Stimulated activated naive B cell treated with anti-CD40 and anti-IgM and Interleukin-4, amounts not matched to agents 10 μg/mL and 1 μg/mL and 100 μg/mL, for 72 hours (primary cell): ENCODE data around the gene RALGPS1.

Source experiments
- ATAC-seq, 2 donors: fragments of 150-1000 bp; cut with Tn5 transposase; replicated peaks; 2 replicates each; pipeline ENCODE4 v1.10.0; 2021; ENCODE audit warnings: moderate library complexity in 1 of 2
- DNase-seq: peaks from one replicate; pipeline ENCODE4 v3.0.0; 2021
- H3K27ac Mint-ChIP-seq: one replicate; pipeline ENCODE4 v1.8.0; 2022; ENCODE audit warnings: mild to moderate bottlenecking, mixed read lengths
- H3K27me3 Mint-ChIP-seq, 2 donors: one replicate each; pipeline ENCODE4 v1.8.0; 2022; ENCODE audit warnings: mixed read lengths in 2 of 2
- H3K36me3 Mint-ChIP-seq, 2 donors: one replicate each; pipeline ENCODE4 v1.8.0; 2022; ENCODE audit warnings: mixed read lengths in 2 of 2, mild to moderate bottlenecking in 1 of 2
- H3K4me1 Mint-ChIP-seq, 2 donors: one replicate each; pipeline ENCODE4 v1.8.0; 2022; ENCODE audit warnings: mixed read lengths in 2 of 2, mild to moderate bottlenecking in 1 of 2
- H3K4me3 Mint-ChIP-seq, 2 donors: one replicate each; pipeline ENCODE4 v1.8.0; 2022; ENCODE audit warnings: mild to moderate bottlenecking in 2 of 2, mixed read lengths in 2 of 2, moderate library complexity in 1 of 2
- H3K9me3 Mint-ChIP-seq, 2 donors: one replicate each; pipeline ENCODE4 v1.8.0; 2022; ENCODE audit warnings: mixed read lengths in 2 of 2, mild to moderate bottlenecking in 1 of 2

The RALGPS1 gene

DNA sequence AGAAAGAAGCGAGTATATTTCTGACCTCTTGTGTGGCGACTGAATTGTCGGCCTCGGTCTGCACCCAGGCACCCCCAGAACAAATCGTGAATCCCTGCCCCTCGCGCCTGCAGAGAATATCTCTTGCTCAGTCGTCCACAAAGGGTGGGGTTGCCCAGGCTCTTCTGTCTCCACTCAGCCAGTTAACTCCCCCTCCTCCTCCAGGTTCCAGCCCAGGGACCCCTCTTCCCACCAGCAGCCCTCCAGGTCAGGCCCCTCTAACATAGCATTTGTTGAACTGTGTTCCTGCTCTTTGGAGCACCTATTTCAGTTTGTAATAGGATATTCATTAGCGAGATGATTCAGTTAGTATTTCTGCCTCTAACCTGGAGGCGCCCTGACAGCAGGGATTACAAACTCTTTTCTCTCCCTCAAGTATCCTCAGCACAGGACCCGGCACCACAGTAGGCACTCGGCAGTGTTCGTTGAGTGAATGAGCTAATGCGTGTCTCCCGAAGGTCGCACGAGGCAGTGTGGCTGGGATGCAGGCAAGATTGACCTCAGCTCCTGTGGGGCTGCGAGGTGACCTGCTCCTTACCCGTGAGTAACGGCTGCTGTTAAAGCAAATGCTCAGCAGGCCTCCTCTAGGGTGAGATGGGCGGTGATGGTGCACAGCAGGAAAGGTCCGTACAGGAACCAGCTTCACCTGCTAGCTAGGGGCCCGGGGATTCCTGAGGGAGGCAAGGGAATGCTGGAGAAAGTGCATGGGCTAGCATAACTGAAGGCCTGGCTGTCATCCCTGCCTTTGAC is 28.4 kb upstream of the RALGPS1 start:
- DNase-seq (no peak), ATAC-seq (no peak)
- Mint-ChIP-seq H3K9me3 (no peaks in the 10 kb centered on the region), H3K36me3 (peaks cover 9 to 11% of the 10 kb centered on the region in 2 donors), H3K4me1 (no peaks in the 10 kb centered on the region), H3K4me3 (no peak overlapping the region), H3K27me3 (no peaks in the 10 kb centered on the region), H3K27ac (no peak overlapping the region)

- no peaks in the 10 kb centered on the region for H3K9me3 Mint-ChIP-seq
Measured at GRCh38 chr9:126886897-126887296, 27.7 kb upstream of the RALGPS1 start.

GRCh38 chr9:126891676-126892075 is 22.9 kb upstream of the RALGPS1 start:
- H3K9me3 Mint-ChIP-seq, result no peaks in the 10 kb centered on the region
- no peak for DNase-seq
- no peak overlapping the region for H3K4me3 Mint-ChIP-seq
- H3K27ac Mint-ChIP-seq, result no peak overlapping the region
- peaks cover 0 to 2% of the 10 kb centered on the region in 2 donors for H3K36me3 Mint-ChIP-seq
- H3K27me3 Mint-ChIP-seq, result peaks cover 0 to 4% of the 10 kb centered on the region in 2 donors
- no peak for ATAC-seq
- peaks cover 0 to 5% of the 10 kb centered on the region in 2 donors for H3K4me1 Mint-ChIP-seq

More at GRCh38 chr9:126886897-126887296, 27.7 kb upstream of the RALGPS1 start:
- Mint-ChIP-seq H3K4me3 (no peak overlapping the region), H3K4me1 (no peaks in the 10 kb centered on the region), H3K27ac (no peak overlapping the region), H3K27me3 (no peaks in the 10 kb centered on the region), H3K36me3 (peaks cover 7 to 8% of the 10 kb centered on the region in 2 donors)
- ATAC-seq (no peak), DNase-seq (no peak)

DNA sequence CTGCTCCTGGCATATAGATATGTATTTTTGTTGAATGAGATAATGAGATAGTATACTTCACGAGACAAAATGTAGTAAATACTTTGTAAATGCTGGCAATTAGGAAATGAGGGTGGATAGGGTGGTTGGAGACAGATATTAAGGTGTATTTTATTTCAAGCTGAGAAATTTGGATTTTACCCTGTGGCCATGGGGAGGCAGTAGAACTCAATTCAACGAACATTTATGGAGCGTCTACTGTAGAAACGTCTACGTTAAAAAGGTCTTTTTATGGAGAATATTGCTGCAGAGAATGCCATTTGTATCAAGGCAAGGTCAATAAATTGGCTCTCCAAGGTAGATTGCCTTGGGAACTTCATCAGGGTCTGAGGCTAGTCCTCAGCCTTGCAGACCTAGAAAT is 21.5 kb upstream of the RALGPS1 start:
- ATAC-seq, result no peak
- Mint-ChIP-seq H3K4me1 (peaks cover 0 to 5% of the 10 kb centered on the region in 2 donors), H3K27me3 (peaks cover 5 to 7% of the 10 kb centered on the region in 2 donors), H3K4me3 (no peak overlapping the region), H3K36me3 (no peaks in the 10 kb centered on the region), H3K27ac (no peak overlapping the region), H3K9me3 (no peaks in the 10 kb centered on the region)
- DNase-seq, result no peak

GRCh38 chr9:126894052-126894603 is 20.5 kb upstream of the RALGPS1 start:
- Mint-ChIP-seq H3K4me1 (peaks cover 0 to 5% of the 10 kb centered on the region in 2 donors), H3K36me3 (no peaks in the 10 kb centered on the region), H3K27ac (no peak overlapping the region), H3K27me3 (peaks cover 5 to 7% of the 10 kb centered on the region in 2 donors), H3K9me3 (no peaks in the 10 kb centered on the region), H3K4me3 (no peak overlapping the region)
- no peak for DNase-seq
- no peak for ATAC-seq

GRCh38 chr9:126902210-126902609 is 12.4 kb upstream of the RALGPS1 start:
- H3K36me3 Mint-ChIP-seq, result no peaks in the 10 kb centered on the region
- H3K4me3 Mint-ChIP-seq, result no peak overlapping the region
- H3K27ac Mint-ChIP-seq, result no peak overlapping the region
- DNase-seq (no peak), ATAC-seq (no peak)
- H3K4me1 Mint-ChIP-seq, result no peaks in the 10 kb centered on the region
- peaks cover 0 to 6% of the 10 kb centered on the region in 2 donors for H3K9me3 Mint-ChIP-seq
- peaks cover 14 to 26% of the 10 kb centered on the region in 2 donors for H3K27me3 Mint-ChIP-seq

- ATAC-seq (no peak), DNase-seq (no peak)
- Mint-ChIP-seq H3K9me3 (peaks cover 0 to 6% of the 10 kb centered on the region in 2 donors), H3K27me3 (peaks cover 22 to 39% of the 10 kb centered on the region in 2 donors), H3K4me3 (no peak overlapping the region), H3K27ac (no peak overlapping the region), H3K4me1 (no peaks in the 10 kb centered on the region), H3K36me3 (no peaks in the 10 kb centered on the region)
Measured at GRCh38 chr9:126904586-126904985, 10.0 kb upstream of the RALGPS1 start.

- ATAC-seq, result no peak
- Mint-ChIP-seq H3K36me3 (no peaks in the 10 kb centered on the region), H3K4me3 (no peak overlapping the region), H3K27me3 (peaks cover 24 to 45% of the 10 kb centered on the region in 2 donors), H3K4me1 (no peaks in the 10 kb centered on the region), H3K9me3 (peaks cover 0 to 6% of the 10 kb centered on the region in 2 donors), H3K27ac (no peak overlapping the region)
- DNase-seq, result no peak
Measured at GRCh38 chr9:126906091-126906490, 8.5 kb upstream of the RALGPS1 start.

DNA sequence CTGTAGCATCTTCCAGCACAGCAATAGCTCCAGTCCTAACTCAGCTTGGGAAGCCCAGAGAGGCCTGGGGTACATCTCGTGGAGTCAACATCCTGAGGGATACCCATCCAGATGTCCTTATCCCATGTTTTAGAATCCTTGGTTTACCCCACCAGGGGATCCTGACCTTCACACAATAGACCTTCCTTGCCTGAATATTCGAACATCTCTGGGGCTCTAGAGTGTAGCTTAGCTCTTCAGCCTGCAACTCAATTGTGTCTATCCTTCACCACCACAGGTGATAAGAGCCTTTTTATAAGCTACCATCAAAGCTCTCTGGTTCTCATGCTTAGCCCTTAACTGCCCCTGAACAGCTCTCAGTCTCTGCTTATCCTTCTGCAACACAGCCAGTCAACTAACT is 7.5 kb upstream of the RALGPS1 start:
- Mint-ChIP-seq H3K27ac (no peak overlapping the region), H3K27me3 (peaks cover 29 to 52% of the 10 kb centered on the region in 2 donors), H3K9me3 (peaks cover 2 to 4% of the 10 kb centered on the region in 2 donors), H3K4me1 (no peaks in the 10 kb centered on the region), H3K4me3 (no peak overlapping the region), H3K36me3 (no peaks in the 10 kb centered on the region)
- DNase-seq (no peak), ATAC-seq (no peak)

- Mint-ChIP-seq H3K27ac (no peak overlapping the region), H3K27me3 (peaks cover 18 to 22% of the 10 kb centered on the region in 2 donors), H3K36me3 (no peaks in the 10 kb centered on the region), H3K4me1 (peaks cover 8 to 18% of the 10 kb centered on the region in 2 donors), H3K9me3 (peaks cover 4% of the 10 kb centered on the region in 2 donors), H3K4me3 (peak overlapping the region; percentile 68 to 73)
- peak; percentile 5 for DNase-seq
- ATAC-seq, result peak; percentile 7 to 8
Measured at GRCh38 chr9:126915281-126915816, 767 bp downstream of the RALGPS1 start.

- Mint-ChIP-seq H3K27me3 (peaks cover 17 to 20% of the 10 kb centered on the region in 2 donors), H3K27ac (no peak overlapping the region), H3K4me1 (peaks cover 8 to 18% of the 10 kb centered on the region in 2 donors), H3K4me3 (peak overlapping the region; percentile 68 to 73), H3K9me3 (peaks cover 4% of the 10 kb centered on the region in 2 donors), H3K36me3 (no peaks in the 10 kb centered on the region)
- ATAC-seq, result no peak
- no peak for DNase-seq
Measured at GRCh38 chr9:126915846-126916543, 1.4 kb downstream of the RALGPS1 start.

- ATAC-seq (no peak), DNase-seq (no peak)
- Mint-ChIP-seq H3K4me3 (no peak overlapping the region), H3K9me3 (peaks cover 0 to 4% of the 10 kb centered on the region in 2 donors), H3K27me3 (peaks cover 12 to 14% of the 10 kb centered on the region in 2 donors), H3K4me1 (peaks cover 8 to 18% of the 10 kb centered on the region in 2 donors), H3K27ac (no peak overlapping the region), H3K36me3 (no peaks in the 10 kb centered on the region)
Measured at GRCh38 chr9:126916909-126917308, 2.3 kb downstream of the RALGPS1 start.

DNA sequence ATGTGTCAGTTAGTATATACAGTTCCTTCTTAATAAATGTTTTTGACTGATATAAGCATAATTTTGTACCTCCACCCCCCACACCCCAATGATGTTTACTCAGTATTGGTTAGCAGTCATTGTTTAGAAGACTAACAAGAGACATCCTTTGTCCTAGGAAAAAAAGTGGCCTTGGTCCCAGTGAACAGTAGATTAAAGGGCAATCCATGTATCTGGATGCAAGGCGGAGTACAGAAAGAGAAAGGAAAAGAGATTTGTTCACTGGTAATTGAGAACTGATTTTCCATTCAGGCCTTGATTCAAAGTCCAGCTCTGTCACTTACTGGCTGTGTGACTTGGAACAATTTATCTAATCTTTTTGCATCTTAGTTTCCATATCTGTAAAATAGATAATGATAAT is 4.6 kb downstream of the RALGPS1 start:
- Mint-ChIP-seq H3K4me3 (no peak overlapping the region), H3K27ac (no peak overlapping the region), H3K9me3 (no peaks in the 10 kb centered on the region), H3K4me1 (peaks cover 10 to 15% of the 10 kb centered on the region in 2 donors), H3K27me3 (no peaks in the 10 kb centered on the region), H3K36me3 (no peaks in the 10 kb centered on the region)
- ATAC-seq (no peak), DNase-seq (no peak)

DNA sequence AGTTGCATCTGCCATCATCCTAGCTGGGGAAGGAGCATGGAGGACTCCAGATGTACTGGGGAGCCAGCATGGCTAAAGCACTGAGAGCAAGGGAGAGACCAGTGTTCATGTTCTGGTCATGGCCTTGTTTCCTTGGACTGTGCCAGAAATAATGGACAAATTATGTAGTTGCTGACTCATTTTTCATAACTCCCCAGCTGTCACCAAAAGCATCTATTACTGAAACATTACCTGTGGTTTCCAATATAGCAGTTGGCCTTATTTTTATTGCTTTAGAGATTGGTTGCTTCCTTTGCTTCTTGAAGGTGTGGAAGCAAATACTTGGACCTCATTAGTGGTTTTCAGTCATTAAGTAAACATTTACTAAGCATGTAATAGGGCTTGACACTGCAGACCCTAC is 11.3 kb downstream of the RALGPS1 start:
- no peaks in the 10 kb centered on the region for H3K36me3 Mint-ChIP-seq
- H3K27ac Mint-ChIP-seq, result no peak overlapping the region
- DNase-seq (no peak), ATAC-seq (no peak)
- H3K4me3 Mint-ChIP-seq, result no peak overlapping the region
- H3K4me1 Mint-ChIP-seq, result peaks cover 0 to 2% of the 10 kb centered on the region in 2 donors
- no peaks in the 10 kb centered on the region for H3K27me3 Mint-ChIP-seq
- H3K9me3 Mint-ChIP-seq, result no peaks in the 10 kb centered on the region
